ENCODE results near the gene MTMR6.
"Not testable (repeated sequence)": the region's sequence is repeated elsewhere in the genome, so short reads cannot be mapped to it uniquely, and the experiment has no call there.

Gene MTMR6

DNA sequence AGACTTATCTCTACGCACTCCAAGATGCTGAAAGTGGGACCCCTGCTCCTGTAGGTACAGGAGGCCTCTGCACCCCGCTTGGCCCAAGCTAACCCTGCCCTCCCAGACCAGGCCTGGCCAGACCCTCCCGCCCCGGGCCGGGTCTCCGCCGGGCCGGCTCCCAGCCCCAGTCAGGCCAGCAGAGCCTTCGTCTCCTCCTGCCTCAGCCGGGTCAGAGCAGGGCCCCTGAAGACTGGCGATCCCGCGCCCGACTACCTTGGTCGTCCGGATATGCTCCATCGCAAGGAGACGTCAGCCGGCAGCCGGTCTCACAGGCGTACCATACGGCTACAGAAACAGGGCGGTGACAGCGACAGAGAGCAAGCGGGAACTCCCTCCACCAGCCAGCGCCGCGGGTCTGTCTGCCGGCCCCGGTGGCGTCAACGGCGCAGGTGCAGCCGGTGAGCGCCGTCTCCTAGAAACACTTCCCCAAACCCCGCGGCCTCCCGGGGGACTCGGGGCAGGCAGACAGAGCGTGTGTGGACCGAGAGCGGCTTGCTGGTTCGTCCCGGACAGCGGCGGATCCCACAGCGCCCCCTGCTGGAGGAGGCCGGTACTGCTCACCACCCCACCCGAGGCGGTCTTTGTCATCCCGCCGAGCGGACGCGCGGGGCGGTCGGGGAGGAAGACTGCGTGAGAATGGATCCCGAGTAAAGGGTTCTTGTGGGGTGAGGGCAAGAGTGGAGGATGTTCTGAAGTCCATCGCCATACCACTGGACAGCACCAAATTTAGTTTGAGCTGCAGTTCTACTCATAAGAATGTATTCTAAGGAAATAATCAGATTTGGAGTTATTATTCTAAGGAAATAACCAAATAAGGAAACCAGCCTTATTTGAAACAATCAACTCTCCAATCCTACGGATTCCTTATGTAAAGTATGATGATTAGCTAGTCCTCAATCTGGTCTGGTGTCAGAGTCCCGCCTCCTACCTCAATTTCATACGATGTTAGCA lies at the start of gene MTMR6:
Gene MTMR6, minus strand, starts transcription at position 520 of the 993 bp plus-strand sequence. Its CDS starts 241 bp downstream, at position 279.
- peak; percentile 99 for DNase-seq (ENCODE audit: low read depth)

DNA sequence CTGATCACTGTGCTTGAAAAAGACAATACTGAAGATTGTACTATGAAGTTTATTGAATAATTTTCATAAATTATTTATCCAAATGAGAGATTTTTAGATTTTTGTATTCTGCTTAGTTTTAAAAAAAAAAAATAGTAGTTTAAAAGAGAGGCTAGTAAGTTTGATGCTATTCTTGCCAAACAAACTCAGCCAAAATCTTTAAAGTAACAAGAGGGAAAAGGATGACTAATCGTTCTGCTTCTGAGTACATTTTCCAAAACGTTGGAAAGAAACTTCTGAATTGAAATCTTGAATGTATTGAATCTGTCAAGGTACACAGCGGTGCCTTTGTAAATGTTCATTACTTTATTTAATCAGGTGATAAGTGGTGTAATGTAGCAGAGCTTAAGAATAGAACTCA lies 48.6 kb upstream of the MTMR6 start:
- no peak for DNase-seq (ENCODE audit: low read depth)

DNA sequence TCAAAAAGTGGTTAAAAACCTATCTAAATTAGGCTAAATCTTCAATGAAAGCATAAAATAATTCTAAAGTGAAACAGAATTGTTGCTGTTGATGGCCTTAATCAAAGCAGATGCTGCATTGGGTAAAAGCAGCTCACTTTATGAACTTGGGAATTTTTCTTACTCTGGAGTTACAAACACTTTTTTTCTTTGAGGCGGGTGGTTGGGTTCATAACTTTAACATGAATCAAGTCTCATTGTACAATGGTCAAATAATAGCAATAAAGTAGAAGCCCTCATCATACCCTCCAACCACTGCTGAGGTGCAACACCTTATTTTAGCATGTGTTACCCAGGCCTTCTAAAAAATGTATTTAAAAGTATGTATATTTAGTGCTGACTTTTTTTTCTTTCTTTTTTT lies 43.3 kb upstream of the MTMR6 start:
- DNase-seq (ENCODE audit: low read depth): no peak

GRCh38 chr13:25329706-25330105 lies 42.4 kb upstream of the MTMR6 start:
- DNase-seq (ENCODE audit: low read depth): no peak

DNA sequence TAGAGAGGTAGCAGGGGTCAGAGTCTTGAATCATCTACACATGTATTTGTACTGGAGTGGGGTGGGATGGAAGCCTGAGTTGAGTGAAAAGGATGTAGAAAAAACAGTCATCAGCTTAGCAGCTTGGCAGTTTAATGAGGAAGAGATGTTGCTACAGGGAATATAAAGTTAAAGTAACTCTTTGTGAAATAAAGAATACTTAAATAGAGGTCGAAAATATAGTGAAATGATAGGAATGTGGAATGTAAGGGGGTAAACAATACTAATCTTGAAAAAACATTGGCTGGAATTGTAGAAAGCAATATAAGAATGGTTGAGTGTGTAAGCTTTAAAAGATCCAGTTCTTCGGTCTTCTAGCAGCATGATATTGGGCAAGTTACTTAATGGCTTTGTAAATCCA lies 36.8 kb upstream of the MTMR6 start:
- DNase-seq (ENCODE audit: low read depth): no peak

DNA sequence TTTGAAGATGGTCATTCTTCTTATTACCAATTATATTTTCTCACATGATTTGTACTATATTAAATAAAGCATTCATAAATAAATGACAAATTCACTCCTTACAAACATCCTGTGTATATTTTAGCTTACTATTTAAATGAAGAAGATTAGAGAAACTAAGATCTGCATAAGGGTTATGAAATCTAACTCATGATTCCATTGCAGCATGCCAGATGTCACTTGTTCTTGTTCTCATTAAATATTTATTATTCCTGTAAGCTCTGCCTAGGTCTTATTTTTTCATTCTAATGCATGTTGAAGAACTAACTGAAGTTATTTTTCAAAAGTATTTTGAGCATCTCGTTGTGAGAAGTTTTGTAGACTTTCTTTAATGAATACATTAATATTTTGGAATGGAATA lies 32.5 kb upstream of the MTMR6 start:
- no peak for DNase-seq (ENCODE audit: low read depth)

GRCh38 chr13:25318946-25319345 lies 31.7 kb upstream of the MTMR6 start:
- DNase-seq (ENCODE audit: low read depth): not testable (repeated sequence)

DNA sequence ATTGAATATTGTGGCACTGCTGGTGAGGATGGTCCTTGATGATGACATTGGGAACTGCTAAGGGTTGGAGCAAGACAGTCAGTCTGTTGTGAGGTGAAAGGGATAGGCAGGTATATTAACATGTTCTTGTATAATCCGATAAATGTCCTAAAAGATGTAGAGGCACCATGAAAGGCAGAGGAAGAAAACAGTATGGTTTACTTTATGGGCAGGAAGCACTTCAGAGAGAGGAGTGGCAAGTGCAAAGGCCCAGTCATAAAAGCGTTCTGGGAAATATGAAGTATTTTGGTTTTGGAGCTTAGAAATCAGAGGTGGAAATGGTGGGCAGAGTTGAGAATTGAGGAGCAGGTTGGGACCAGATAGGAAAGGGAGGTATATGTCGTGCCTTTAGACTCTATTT lies 23.6 kb upstream of the MTMR6 start:
- no peak for DNase-seq (ENCODE audit: low read depth)

DNA sequence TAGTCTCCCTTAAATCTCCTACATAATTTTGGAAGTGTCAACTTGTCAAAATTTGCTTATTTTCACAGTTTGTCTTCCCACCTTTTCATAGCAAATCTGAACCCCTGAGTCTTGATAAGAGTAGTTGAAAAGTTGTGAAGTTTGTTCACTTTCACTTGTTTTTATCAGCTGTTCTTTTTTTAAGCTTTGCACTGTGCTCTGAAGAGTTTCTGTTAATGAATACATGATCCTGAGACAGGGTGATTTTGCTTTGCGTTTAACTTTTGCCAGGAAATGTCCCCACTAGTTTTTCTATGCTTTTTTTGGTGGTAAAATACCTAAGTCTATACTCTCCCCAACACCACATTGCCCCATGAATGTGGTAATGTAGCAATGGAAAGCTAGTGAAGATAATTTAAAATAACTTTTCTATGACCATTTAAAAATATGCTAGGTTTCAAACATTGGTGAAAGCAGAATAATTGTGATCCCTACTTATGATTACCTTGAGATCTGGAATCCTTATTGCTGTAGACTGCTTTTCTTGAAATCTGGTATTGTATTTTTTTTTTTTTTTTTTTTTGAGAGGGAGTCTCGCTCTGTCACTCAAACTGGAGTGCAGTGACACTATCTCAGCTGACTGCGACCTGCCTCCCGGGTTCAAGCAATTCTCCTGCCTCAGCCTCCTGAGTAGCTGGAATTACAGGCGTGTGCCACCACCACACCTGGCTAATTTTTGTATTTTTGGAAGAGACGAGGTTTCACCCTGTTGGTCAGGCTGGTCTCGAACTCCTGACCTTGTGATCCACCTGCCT lies 19.6 kb upstream of the MTMR6 start:
- no peak for DNase-seq (ENCODE audit: low read depth)

GRCh38 chr13:25302121-25302520 lies 14.8 kb upstream of the MTMR6 start:
- DNase-seq (ENCODE audit: low read depth): no peak

- peak; percentile 88 for DNase-seq (ENCODE audit: low read depth)
Observed at GRCh38 chr13:25301347-25302113, 14.2 kb upstream of the MTMR6 start, which contains the start of gene NUP58. NUP58 (plus strand) TSS chr13:25301625; CDS start chr13:25301774, 149 bp downstream.

DNA sequence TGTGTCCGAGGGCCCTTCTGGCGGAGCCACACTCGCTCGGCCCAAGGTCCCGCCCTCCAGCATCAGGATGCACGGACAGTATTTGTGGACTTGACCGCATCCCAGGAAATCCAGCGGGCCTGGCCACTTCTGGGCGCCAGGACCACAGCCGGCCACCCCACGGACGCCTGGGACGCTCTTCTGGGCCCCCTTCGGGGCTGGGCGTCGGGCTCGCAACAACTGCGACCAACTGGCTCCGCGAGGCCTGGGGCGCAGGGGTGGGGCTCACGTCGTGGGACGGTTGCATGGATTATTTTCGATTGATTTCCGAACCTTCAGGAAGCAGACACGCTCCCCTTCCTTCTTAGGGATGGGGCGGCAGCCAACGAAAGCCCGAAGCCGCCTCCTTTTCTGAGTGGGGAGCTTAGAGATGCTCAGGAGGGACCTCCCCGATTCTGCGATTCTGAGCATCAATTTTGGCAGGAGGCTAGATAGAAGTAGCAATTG lies 13.6 kb upstream of the MTMR6 start:
- DNase-seq (ENCODE audit: low read depth): no peak

- DNase-seq (ENCODE audit: low read depth): no peak
Observed at GRCh38 chr13:25295701-25296100, 8.4 kb upstream of the MTMR6 start.

GRCh38 chr13:25295228-25295627 lies 7.9 kb upstream of the MTMR6 start:
- no peak for DNase-seq (ENCODE audit: low read depth)

- no peak for DNase-seq (ENCODE audit: low read depth)
Observed at GRCh38 chr13:25292301-25292700, 5.0 kb upstream of the MTMR6 start.

- no peak for DNase-seq (ENCODE audit: low read depth)
Observed at GRCh38 chr13:25291691-25292090, 4.4 kb upstream of the MTMR6 start.

DNA sequence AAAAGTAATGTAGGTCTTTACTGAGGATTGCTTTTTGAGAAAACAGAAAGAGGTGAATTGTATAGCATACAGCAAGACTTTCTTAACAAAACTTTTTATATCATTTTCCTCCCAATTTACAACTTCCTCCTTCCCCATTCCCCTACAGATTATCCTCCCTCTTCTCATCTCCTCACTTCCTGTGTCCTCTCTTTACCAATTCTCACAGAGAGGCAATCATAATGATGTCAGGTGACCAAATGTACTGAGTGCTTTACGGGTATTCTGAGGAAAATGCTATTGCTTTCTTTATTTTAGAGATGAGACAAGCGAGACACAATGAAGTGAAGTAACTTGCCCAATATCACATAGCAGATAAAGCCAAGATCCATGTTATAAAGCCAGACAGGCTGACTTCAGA lies 1.7 kb upstream of the MTMR6 start:
- DNase-seq (ENCODE audit: low read depth): no peak

DNA sequence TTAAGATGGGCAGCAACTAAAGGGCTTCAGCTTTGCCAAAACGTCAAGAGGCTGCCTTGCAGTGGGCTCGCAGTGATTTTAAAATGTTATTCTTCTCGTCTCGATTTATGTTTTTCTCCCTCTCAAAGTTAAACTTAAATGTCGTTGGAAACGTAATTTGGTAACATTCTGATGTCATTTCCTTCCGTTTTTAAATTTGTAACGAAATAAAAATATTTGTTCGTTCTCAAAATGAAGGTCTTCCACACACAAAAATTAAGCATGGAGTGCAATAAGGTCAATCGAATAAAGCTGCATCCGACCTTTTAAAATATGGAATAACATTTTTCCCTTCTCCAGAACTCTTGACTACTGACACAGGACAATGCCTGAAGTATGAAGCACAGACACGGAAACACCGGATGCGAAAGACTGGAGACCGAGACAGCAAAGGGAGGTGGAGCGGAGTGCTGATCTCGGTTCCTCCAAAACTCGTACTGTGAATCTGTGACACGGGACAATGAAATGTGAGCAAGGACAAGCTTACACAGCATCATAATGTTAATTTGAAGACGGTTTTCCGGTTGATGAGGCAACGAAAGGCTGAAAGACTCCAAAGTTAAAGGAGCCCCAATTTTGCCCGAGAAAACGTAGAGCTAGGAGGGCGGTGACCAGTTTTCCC lies 850 bp downstream of the MTMR6 start:
- DNase-seq (ENCODE audit: low read depth): no peak

- no peak for DNase-seq (ENCODE audit: low read depth)
Observed at GRCh38 chr13:25281935-25282332, 5.4 kb downstream of the MTMR6 start.

GRCh38 chr13:25281193-25281934 lies 5.9 kb downstream of the MTMR6 start:
- no peak for DNase-seq (ENCODE audit: low read depth)

DNA sequence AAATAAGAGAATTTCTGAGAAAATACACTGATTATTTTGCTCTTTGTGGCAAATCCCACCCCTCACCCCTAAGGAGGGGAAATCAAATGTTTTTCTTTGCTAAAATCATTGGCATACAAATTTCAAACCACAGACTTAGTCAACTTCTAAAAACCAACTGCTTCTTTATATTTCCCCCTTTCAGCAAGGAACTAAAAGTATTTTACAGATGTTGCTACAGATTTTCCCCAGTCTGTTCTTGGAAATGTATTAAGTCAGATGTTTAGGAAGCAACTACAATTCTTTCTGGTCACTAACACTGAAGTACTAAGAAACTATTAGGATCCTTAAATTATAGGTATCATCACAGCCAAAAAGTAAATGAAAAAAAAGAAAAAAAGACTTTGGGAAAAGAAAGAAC lies 6.9 kb downstream of the MTMR6 start:
- no peak for DNase-seq (ENCODE audit: low read depth)

Data from stimulated activated CD8-positive, alpha-beta memory T cell treated with anti-CD3 and anti-CD28 coated beads, Interleukin-15, amount 100 ng/mL, for 24 hours (primary cell).